HL-60 (cell line): ENCODE data around the gene SLC66A3.

Experiments used
- CTCF ChIP-seq: IDR thresholded peaks from one replicate; pipeline ENCODE4 v1.5.1; 2011; ENCODE audit warnings: low read length, control low read depth, inconsistent platforms; ENCODE audit not compliant: insufficient read depth
- GABPA ChIP-seq: IDR thresholded peaks from 2 replicates; pipeline ENCODE4 v1.6.1; 2012; ENCODE audit warnings: low read depth
- REST ChIP-seq: IDR thresholded peaks from 2 replicates; pipeline ENCODE4 v1.6.1; 2012; ENCODE audit warnings: low read depth; ENCODE audit not compliant: insufficient replicate concordance

GRCh38 chr2:11215407-11215806 is 60.1 kb downstream of the SLC66A3 start:
- no peak for TF ChIP-seq CTCF
- no peak for TF ChIP-seq REST
- TF ChIP-seq GABPA, result no peak
